Activated T-cell treated with anti-CD3 and anti-CD28 coated beads for 24 hours (primary cell): Measurements from ENCODE around the gene PDXK.

Source experiments
- DNase-seq: peaks from one replicate; pipeline ENCODE4 v3.0.0-alpha.2; 2020; ENCODE audit warnings: low read depth

The PDXK gene

GRCh38 chr21:43806017-43806710 lies 87.2 kb downstream of the PDXK start:
- DNase-seq: no peak

GRCh38 chr21:43808367-43808766 lies 89.4 kb downstream of the PDXK start:
- DNase-seq: no peak

GRCh38 chr21:43808832-43809251 lies 89.9 kb downstream of the PDXK start:
- no peak for DNase-seq

GRCh38 chr21:43809346-43809799 lies 90.4 kb downstream of the PDXK start:
- DNase-seq: no peak

GRCh38 chr21:43809853-43810504 lies 91.0 kb downstream of the PDXK start:
- no peak for DNase-seq

GRCh38 chr21:43810505-43811261 lies 91.8 kb downstream of the PDXK start:
- peak; percentile 85 for DNase-seq

- DNase-seq: no peak
These were observed 92.6 kb downstream of the PDXK start for GRCh38 chr21:43811262-43812105.
